Measurements from ENCODE around the gene THBS1. TPM values are rescaled to one million over a fixed set of nuclear protein-coding genes. Genes with fewer than 3 reads are reported as not detected.

Gene THBS1
- total RNA-seq, 8 experiments from 2014 or later: 3.2 to 54.8 (median 5.6) TPM

GRCh38 chr15:39642011-39642640 is 61.2 kb downstream of the THBS1 start:
- peak; percentile 37 to 77 (median 64) for ATAC-seq (replicated peaks in 6 of 8)

DNA sequence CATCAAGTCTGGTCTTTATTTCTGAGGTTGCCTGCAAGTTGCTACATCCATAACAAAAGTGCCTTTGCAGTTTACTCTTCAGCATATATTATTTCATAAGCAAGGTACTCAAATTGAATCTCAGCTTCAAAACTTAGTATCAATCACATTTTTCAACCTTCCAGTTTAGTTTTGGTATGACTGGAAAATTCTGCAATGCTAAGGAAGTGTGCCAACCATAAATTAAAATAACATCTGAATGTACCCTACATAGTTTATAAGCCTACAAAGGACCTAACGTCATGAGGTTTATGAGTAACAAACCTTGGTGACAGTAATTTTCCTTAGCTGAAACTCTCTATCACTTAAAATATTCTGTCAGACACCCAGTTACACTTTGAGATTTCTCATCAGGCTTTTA is 62.8 kb downstream of the THBS1 start:
- H3K27ac ChIP-seq: no peak overlapping the region
- peak in 1 of 8 experiments; percentile 40 for ATAC-seq (replicated peaks in 6 of 8)
- in situ Hi-C loops (cut with MboI; ENCODE audit: low pct_unique_long_range_greater_than_20kb in 2 of 9, low sequenced_read_pairs in 9 of 9, unreplicated experiment in 9 of 9): no loop called here
- peaks cover 5 to 33% of the 10 kb centered on the region in 2 donors for H3K4me1 ChIP-seq (replicated peaks in 1 of 2)
- WGBS, 10 experiments: 0 to 100% (median 66%) methylated on average over 1 of the region's 1 CpG; no CpG with 5 or more reads in 4 of the 10 experiments
- H3K4me3 ChIP-seq: no peak overlapping the region

More at GRCh38 chr15:39642011-39642640, 61.2 kb downstream of the THBS1 start:
- WGBS, 10 experiments: 0 to 70% (median 40%) methylated on average over 1 to 5 of the region's 5 CpGs; no CpG with 5 or more reads in 1 of the 10 experiments
- peaks cover 5 to 33% of the 10 kb centered on the region in 2 donors for H3K4me1 ChIP-seq (replicated peaks in 1 of 2)
- no peak overlapping the region for H3K27ac ChIP-seq
- no peak overlapping the region for H3K4me3 ChIP-seq
- in situ Hi-C loops (cut with MboI; ENCODE audit: low pct_unique_long_range_greater_than_20kb in 2 of 9, low sequenced_read_pairs in 9 of 9, unreplicated experiment in 9 of 9): no loop called here

DNA sequence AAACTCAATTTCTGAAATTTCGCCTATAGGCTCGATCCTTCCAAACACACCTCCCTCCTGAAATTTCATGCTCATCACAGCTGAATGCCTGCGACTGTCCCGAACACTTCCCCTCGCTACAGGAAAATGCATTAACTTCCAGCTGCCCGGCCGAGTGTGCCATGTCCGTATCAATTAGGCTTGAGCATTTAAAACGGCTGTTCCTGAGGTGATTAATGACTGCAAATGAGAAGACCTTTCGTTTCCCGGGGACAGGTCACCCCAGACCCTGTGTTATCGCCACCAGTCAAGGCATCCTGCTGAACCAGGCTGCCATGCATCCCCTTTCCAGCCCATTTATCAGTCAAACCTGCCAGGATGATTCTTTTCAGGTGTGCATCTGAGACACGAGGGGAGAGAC is 63.3 kb downstream of the THBS1 start:
- H3K4me1 ChIP-seq (replicated peaks in 1 of 2): peaks cover 5 to 33% of the 10 kb centered on the region in 2 donors
- ATAC-seq (replicated peaks in 6 of 8): no peak
- WGBS, 10 experiments: 43 to 100% (median 68%) methylated on average over 1 to 12 of the region's 13 CpGs; no CpG with 5 or more reads in 1 of the 10 experiments
- H3K4me3 ChIP-seq: no peak overlapping the region
- in situ Hi-C loops (cut with MboI; ENCODE audit: low pct_unique_long_range_greater_than_20kb in 2 of 9, low sequenced_read_pairs in 9 of 9, unreplicated experiment in 9 of 9): no loop called here
- H3K27ac ChIP-seq: no peak overlapping the region

DNA sequence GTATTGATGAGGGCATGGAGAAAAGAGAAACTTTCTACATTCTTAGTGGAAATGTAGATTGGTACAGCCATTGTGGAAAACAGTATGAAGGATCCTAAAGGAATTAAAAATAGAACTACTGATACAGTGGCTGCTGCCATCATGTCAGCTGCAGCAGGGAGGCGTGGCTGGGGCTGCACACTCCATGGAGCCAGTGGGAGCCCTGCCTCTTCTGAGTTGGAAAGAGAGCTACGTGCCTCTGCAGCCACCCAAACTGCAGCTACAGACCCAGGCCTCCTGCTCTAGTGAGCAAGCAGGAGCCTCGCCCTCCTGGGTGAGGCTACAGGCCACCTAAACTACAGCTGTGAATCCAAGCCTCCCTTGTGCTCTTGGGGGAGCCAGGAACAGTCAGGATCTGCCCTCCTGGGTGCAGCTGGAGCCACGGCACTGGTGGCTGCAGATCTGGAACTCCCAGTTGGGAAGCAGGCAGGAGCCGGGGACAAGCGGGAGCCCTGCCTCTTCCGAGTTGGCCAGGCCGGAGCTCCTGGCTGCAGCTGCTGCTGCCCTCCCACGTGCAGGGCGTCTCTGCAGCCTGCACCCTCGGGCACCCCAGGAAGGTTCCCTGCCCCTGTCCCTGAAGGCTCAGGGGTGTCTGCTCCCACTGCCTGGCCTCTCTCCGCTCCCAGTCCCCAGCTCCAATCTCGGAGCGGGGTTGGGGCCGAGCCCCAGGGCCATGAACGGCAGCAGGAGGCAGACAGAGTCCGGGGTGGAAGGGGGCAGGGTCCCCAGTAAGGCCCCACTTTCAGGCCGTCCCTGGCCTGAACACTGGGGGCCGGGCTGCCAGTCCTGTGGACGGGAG is 64.5 kb downstream of the THBS1 start:
- WGBS, 10 experiments: 20 to 93% (median 81%) methylated on average over 1 to 6 of the region's 20 CpGs; no CpG with 5 or more reads in 6 of the 10 experiments
- H3K27ac ChIP-seq: no peak overlapping the region
- ATAC-seq (replicated peaks in 6 of 8): peak in 4 of 8 experiments; percentile 23 to 66 (median 37)

DNA sequence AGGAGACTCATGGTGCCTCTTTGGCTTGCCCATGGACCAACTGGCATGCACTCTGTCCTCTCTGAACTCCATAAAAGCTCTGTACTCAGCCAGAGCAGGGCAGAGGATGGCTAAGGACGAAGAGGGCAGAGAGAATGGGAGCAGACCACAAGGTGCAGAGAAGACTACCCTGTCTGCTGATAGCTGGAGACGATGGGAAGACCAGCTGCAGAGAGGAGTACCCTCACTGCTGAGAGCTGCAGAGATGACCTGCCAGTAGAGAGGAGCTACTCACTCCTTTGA is 65.0 kb downstream of the THBS1 start:
- in situ Hi-C loops (cut with MboI; ENCODE audit: low pct_unique_long_range_greater_than_20kb in 2 of 9, low sequenced_read_pairs in 9 of 9, unreplicated experiment in 9 of 9): no loop called here
- no peak overlapping the region for H3K27ac ChIP-seq
- peaks cover 3 to 22% of the 10 kb centered on the region in 2 donors for H3K4me1 ChIP-seq (replicated peaks in 1 of 2)
- no peak for ATAC-seq (replicated peaks in 6 of 8)
- H3K4me3 ChIP-seq: no peak overlapping the region
- WGBS, 10 experiments: 83 to 100% methylated on average over 1 to 2 of the region's 2 CpGs; no CpG with 5 or more reads in 8 of the 10 experiments

More for the DNA sequence above, 64.5 kb downstream of the THBS1 start:
- Histone ChIP-seq H3K4me3 (no peak overlapping the region), H3K4me1 (replicated peaks in 1 of 2) (peaks cover 4 to 27% of the 10 kb centered on the region in 2 donors)
- in situ Hi-C loops (cut with MboI; ENCODE audit: low pct_unique_long_range_greater_than_20kb in 2 of 9, low sequenced_read_pairs in 9 of 9, unreplicated experiment in 9 of 9): no loop called here

GRCh38 chr15:39646425-39646824 is 65.5 kb downstream of the THBS1 start:
- Histone ChIP-seq H3K4me3 (no peak overlapping the region), H3K4me1 (replicated peaks in 1 of 2) (peaks cover 3 to 16% of the 10 kb centered on the region in 2 donors), H3K27ac (no peak overlapping the region)
- in situ Hi-C loops (cut with MboI; ENCODE audit: low pct_unique_long_range_greater_than_20kb in 2 of 9, low sequenced_read_pairs in 9 of 9, unreplicated experiment in 9 of 9): no loop called here
- ATAC-seq (replicated peaks in 6 of 8): no peak
- 89 to 100% (median 91%) methylated on average over 2 to 4 of the region's 5 CpGs; no CpG with 5 or more reads in 5 of the 10 experiments for WGBS, 10 experiments

Other genes starting within 250 kb of the THBS1 start
- gene FSIP1, start 201.8 kb downstream of the THBS1 start, total RNA-seq: 1 to 10 TPM in 7 of 8 experiments, under 1 TPM in 1; 0.77 to 10.0 (median 3.5) TPM